Activated B cell treated with CpG ODN at 0.5 μM for 24 hours (primary cell): Measurements from ENCODE around the gene RAB9A. TPM values are rescaled to one million over a fixed set of nuclear protein-coding genes. Genes with fewer than 3 reads are reported as not detected.

Experiments used
- ATAC-seq: fragments of 200-7000 bp; cut with Tn5 transposase; one replicate; pipeline ENCODE4 v1.10.0; 2021; ENCODE audit warnings: low read depth, mild to moderate bottlenecking, moderate library complexity
- CTCF ChIA-PET: fragments of 350-600 bp; sonication (Branson Sonifier 250); formaldehyde crosslinking; loops from one replicate; lab custom pipeline; 2021; ENCODE audit warnings: antibody characterized with exemption; lab: Charles Lee
- POLR2A ChIA-PET: fragments of 350-600 bp; sonication (Branson Sonifier 250); formaldehyde crosslinking; loops from one replicate; lab custom pipeline; 2021; ENCODE audit warnings: antibody characterized with exemption; lab: Charles Lee
- DNase-seq: peaks from one replicate; pipeline ENCODE4 v3.0.0; 2022
- H3K27ac Mint-ChIP-seq: one replicate; pipeline ENCODE4 v1.8.0; 2020; ENCODE audit warnings: mixed read lengths
- H3K27me3 Mint-ChIP-seq: one replicate; pipeline ENCODE4 v1.8.0; 2021; ENCODE audit warnings: mixed read lengths
- H3K36me3 Mint-ChIP-seq: one replicate; pipeline ENCODE4 v1.8.0; 2021; ENCODE audit warnings: low read depth, mixed read lengths
- H3K4me1 Mint-ChIP-seq: one replicate; pipeline ENCODE4 v1.8.0; 2021; ENCODE audit warnings: mixed read lengths
- H3K4me3 Mint-ChIP-seq: one replicate; pipeline ENCODE4 v1.8.0; 2020; ENCODE audit warnings: mild to moderate bottlenecking, mixed read lengths
- H3K9me3 Mint-ChIP-seq: one replicate; pipeline ENCODE4 v1.8.0; 2020; ENCODE audit warnings: mixed read lengths
- CTCF ChIP-seq: fragments of 200-600 bp; IDR thresholded peaks from one replicate; pipeline ENCODE4 v1.8.0; 2022; ENCODE audit warnings: antibody characterized with exemption, mild to moderate bottlenecking
- intact Hi-C: fragments of 100-400 bp; cut with micrococcal nuclease; formaldehyde crosslinking; loops from one replicate; pipeline ENCODE4 v1.15.1; 2024
- total RNA-seq: library from RNA; stranded (reverse); gene quantifications from 2 replicates; pipeline ENCODE4 v1.2.3, GENCODE V29; 2022

The RAB9A gene
- total RNA-seq, 1 donor from 2014 or later, result 27.7 TPM

DNA sequence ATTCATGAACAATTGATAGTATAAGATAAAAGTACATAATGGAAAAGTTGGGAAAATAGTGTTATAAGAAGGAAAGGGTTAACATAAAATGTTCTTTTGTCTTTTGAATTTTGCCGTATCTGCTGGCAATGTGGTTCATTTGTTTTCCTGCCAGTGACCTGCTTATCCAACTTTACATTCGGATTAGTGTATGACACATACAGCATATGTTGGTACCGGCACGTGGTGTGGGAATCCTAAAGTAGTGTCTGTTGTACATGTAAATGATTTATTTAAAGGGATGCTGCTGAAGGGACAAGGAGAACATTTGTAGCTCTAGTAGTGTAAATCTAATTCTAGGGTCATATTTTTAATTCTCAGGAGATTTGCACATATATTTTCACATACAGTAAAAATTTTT lies 11.5 kb downstream of the RAB9A start:
- ATAC-seq (no peak), DNase-seq (no peak)
- H3K27ac Mint-ChIP-seq, result no peak overlapping the region
- H3K4me1 Mint-ChIP-seq, result peaks cover 73% of the 10 kb centered on the region
- H3K9me3 Mint-ChIP-seq, result no peaks in the 10 kb centered on the region
- H3K36me3 Mint-ChIP-seq, result peaks cover 31% of the 10 kb centered on the region
- no peaks in the 10 kb centered on the region for H3K27me3 Mint-ChIP-seq
- no peak overlapping the region for H3K4me3 Mint-ChIP-seq
- intact Hi-C loops, result no loop called here
- POLR2A ChIA-PET, result interaction anchor here (1.3 kb wide), 1 partner anchor 31 kb away, joined by 5 read pairs; no protein-coding TSS in a partner anchor
- CTCF ChIA-PET, result no interaction called here
- no peak for TF ChIP-seq CTCF

GRCh38 chrX:13702111-13702789 lies 13.3 kb downstream of the RAB9A start:
- intact Hi-C loops, result loop anchor here (2.0 kb wide), 1 partner anchor 15 kb away; no protein-coding TSS in a partner anchor
- H3K27me3 Mint-ChIP-seq, result no peaks in the 10 kb centered on the region
- ChIA-PET CTCF (no interaction called here), POLR2A (interaction anchor here (1.1 kb wide), 1 partner anchor 30 kb away, joined by 3 read pairs; no protein-coding TSS in a partner anchor)
- no peak for ATAC-seq
- no peak for TF ChIP-seq CTCF
- no peak overlapping the region for H3K4me3 Mint-ChIP-seq
- H3K27ac Mint-ChIP-seq, result peak overlapping the region; percentile 19
- peaks cover 56% of the 10 kb centered on the region for H3K4me1 Mint-ChIP-seq
- DNase-seq, result no peak
- H3K9me3 Mint-ChIP-seq, result no peaks in the 10 kb centered on the region
- H3K36me3 Mint-ChIP-seq, result peaks cover 35% of the 10 kb centered on the region

- Mint-ChIP-seq H3K27me3 (no peaks in the 10 kb centered on the region), H3K9me3 (no peaks in the 10 kb centered on the region), H3K36me3 (peaks cover 40% of the 10 kb centered on the region), H3K27ac (no peak overlapping the region), H3K4me3 (no peak overlapping the region), H3K4me1 (peaks cover 47% of the 10 kb centered on the region)
- CTCF ChIA-PET, result no interaction called here
- ATAC-seq (no peak), DNase-seq (no peak)
- POLR2A ChIA-PET, result interaction anchor here (1.1 kb wide), 1 partner anchor 29 kb away, joined by 3 read pairs; no protein-coding TSS in a partner anchor
- TF ChIP-seq CTCF, result no peak
- intact Hi-C loops, result loop anchor here (2.0 kb wide), 1 partner anchor 14 kb away; no protein-coding TSS in a partner anchor
Measured at GRCh38 chrX:13703135-13703534, 14.2 kb downstream of the RAB9A start.

GRCh38 chrX:13703589-13703988 lies 14.7 kb downstream of the RAB9A start:
- Mint-ChIP-seq H3K4me1 (peaks cover 42% of the 10 kb centered on the region), H3K27ac (no peak overlapping the region), H3K4me3 (no peak overlapping the region), H3K9me3 (no peaks in the 10 kb centered on the region), H3K27me3 (no peaks in the 10 kb centered on the region), H3K36me3 (peaks cover 44% of the 10 kb centered on the region)
- DNase-seq (no peak), ATAC-seq (no peak)
- no peak for TF ChIP-seq CTCF
- ChIA-PET POLR2A (no interaction called here), CTCF (no interaction called here)
- intact Hi-C loops, result loop anchor here (2.0 kb wide), 1 partner anchor 13 kb away; no protein-coding TSS in a partner anchor

DNA sequence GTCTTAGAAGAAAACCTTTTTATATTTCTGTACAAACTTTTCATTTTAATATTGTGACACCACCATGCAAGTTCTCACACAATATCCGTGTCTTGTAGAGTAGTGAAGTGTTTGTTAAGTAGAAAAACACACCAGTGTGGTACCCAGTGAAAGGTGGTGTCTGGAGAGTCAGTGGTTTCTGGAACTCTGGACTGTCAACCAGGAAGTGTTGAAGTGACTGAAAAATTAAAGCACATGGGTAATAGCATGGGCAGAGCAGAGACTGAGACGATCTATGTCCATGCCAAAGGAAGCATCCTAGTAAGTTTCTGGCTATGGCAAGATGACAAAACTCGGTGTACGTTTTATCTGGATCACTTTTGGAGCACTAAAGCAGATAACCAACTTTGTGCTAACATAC lies 22.2 kb downstream of the RAB9A start:
- ChIA-PET POLR2A (interaction anchor here (0.9 kb wide), 1 partner anchor 23 kb away, joined by 3 read pairs; the partner anchor contains the start of genes OFD1 and TRAPPC2), CTCF (no interaction called here)
- DNase-seq (no peak), ATAC-seq (no peak)
- Mint-ChIP-seq H3K27ac (no peak overlapping the region), H3K9me3 (no peaks in the 10 kb centered on the region), H3K36me3 (peaks cover 56% of the 10 kb centered on the region), H3K4me3 (no peak overlapping the region), H3K4me1 (peaks cover 2% of the 10 kb centered on the region), H3K27me3 (no peaks in the 10 kb centered on the region)
- no peak for TF ChIP-seq CTCF
- intact Hi-C loops, result no loop called here
